SH-SY5Y (cell line): ENCODE measurements around the gene GPR153.

Source experiments
- GATA2 ChIP-seq: IDR thresholded peaks from 2 replicates; pipeline ENCODE4 v1.6.1; 2011; ENCODE audit warnings: mild to moderate bottlenecking, low read depth, low read length
- GATA3 ChIP-seq: IDR thresholded peaks from 2 replicates; pipeline ENCODE4 v1.6.1; 2011; ENCODE audit warnings: low read depth, mild to moderate bottlenecking, low read length, moderate library complexity

DNA sequence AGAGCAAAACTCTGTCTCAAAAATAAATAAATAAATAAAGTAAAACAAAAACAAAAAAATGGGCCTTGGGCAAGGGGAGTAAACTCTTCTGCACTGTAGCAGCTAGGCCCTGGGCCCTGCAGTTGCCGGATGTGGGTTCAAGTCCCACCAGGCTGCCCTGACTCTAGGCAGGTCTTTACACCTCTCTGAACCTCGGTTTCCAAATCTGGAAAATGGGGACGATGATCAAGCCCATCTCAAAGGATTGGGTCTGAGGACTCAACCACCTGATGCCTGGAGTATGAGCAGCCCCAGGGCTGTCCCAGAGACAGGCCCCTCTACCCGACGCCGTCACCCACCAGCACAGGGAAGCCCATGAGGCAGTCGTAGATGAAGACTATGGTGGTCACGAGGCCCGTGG is 7.5 kb downstream of the GPR153 start:
- no peak for TF ChIP-seq GATA2
- TF ChIP-seq GATA3 = no peak
